ENCODE data around the gene HSD11B2.

The HSD11B2 gene

GRCh38 chr16:67435758-67436164 is 4.8 kb downstream of the HSD11B2 start:
- H3K4me3 ChIP-seq (ENCODE audit: low read depth, low read length), result no peak overlapping the region
- DNase-seq (ENCODE audit: low read depth, low spot score), result no peak
- TF ChIP-seq CTCF (IDR thresholded peaks at IDR 0.05; ENCODE audit: insufficient read depth, low read length, missing control alignments), result no peak
- POLR2A ChIA-PET, result no interaction called here
- CTCF ChIA-PET, result interaction anchor here (1.0 to 1.4 kb wide), 3 partner anchors 9 to 19 kb away, joined by 3 to 4 read pairs (median 3); partner anchors contain the start of gene ZDHHC1

- CTCF ChIA-PET, result interaction anchor here (0.7 to 1.4 kb wide), 4 partner anchors 9 to 20 kb away, joined by 3 to 4 read pairs (median 4); partner anchors contain the start of gene ZDHHC1
Measured at GRCh38 chr16:67436640-67437193, 5.8 kb downstream of the HSD11B2 start.

GRCh38 chr16:67437513-67437912 is 6.6 kb downstream of the HSD11B2 start:
- no peak for DNase-seq (ENCODE audit: low read depth, low spot score)
- ChIA-PET POLR2A (no interaction called here), CTCF (interaction anchor here (0.7 to 2.3 kb wide), 3 partner anchors 10 to 12 kb away, joined by 3 to 8 read pairs (median 4); no protein-coding TSS in a partner anchor)
- no peak for TF ChIP-seq CTCF (IDR thresholded peaks at IDR 0.05; ENCODE audit: insufficient read depth, low read length, missing control alignments)
- no peak overlapping the region for H3K4me3 ChIP-seq (ENCODE audit: low read depth, low read length)

More at GRCh38 chr16:67436640-67437193, 5.8 kb downstream of the HSD11B2 start:
- H3K4me3 ChIP-seq (ENCODE audit: low read depth, low read length), result no peak overlapping the region
- DNase-seq (ENCODE audit: low read depth, low spot score), result no peak
- POLR2A ChIA-PET, result no interaction called here
- no peak for TF ChIP-seq CTCF (IDR thresholded peaks at IDR 0.05; ENCODE audit: insufficient read depth, low read length, missing control alignments)

GRCh38 chr16:67438098-67438791 is 7.3 kb downstream of the HSD11B2 start:
- H3K4me3 ChIP-seq (ENCODE audit: low read depth, low read length), result no peak overlapping the region
- TF ChIP-seq CTCF (IDR thresholded peaks at IDR 0.05; ENCODE audit: insufficient read depth, low read length, missing control alignments), result no peak
- CTCF ChIA-PET, result interaction anchor here (1.0 to 2.3 kb wide), 5 partner anchors 9 to 21 kb away, joined by 3 to 19 read pairs (median 6); no protein-coding TSS in a partner anchor
- DNase-seq (ENCODE audit: low read depth, low spot score), result no peak
- POLR2A ChIA-PET, result no interaction called here

GRCh38 chr16:67438824-67439393 is 8.0 kb downstream of the HSD11B2 start:
- POLR2A ChIA-PET, result no interaction called here
- TF ChIP-seq CTCF (IDR thresholded peaks at IDR 0.05; ENCODE audit: insufficient read depth, low read length, missing control alignments), result no peak
- no peak for DNase-seq (ENCODE audit: low read depth, low spot score)
- H3K4me3 ChIP-seq (ENCODE audit: low read depth, low read length), result no peak overlapping the region
- CTCF ChIA-PET, result interaction anchor here (1.4 to 2.3 kb wide), 4 partner anchors 8 to 22 kb away, joined by 5 to 19 read pairs (median 7); no protein-coding TSS in a partner anchor

- DNase-seq (ENCODE audit: low read depth, low spot score), result no peak
- H3K4me3 ChIP-seq (ENCODE audit: low read depth, low read length), result no peak overlapping the region
- POLR2A ChIA-PET, result no interaction called here
- CTCF ChIA-PET, result interaction anchor here (1.1 to 8.9 kb wide), 3 partner anchors 14 to 26 kb away, joined by 3 to 75 read pairs (median 4); no protein-coding TSS in a partner anchor
- no peak for TF ChIP-seq CTCF (IDR thresholded peaks at IDR 0.05; ENCODE audit: insufficient read depth, low read length, missing control alignments)
Measured at GRCh38 chr16:67441271-67441753, 10.4 kb downstream of the HSD11B2 start.

Measured in AG04449 (cell line).